HG03571 (cell line): ENCODE data around the gene CATSPER3.

Experiments
- ATAC-seq: cut with Tn5 transposase; IDR thresholded peaks from one replicate; pipeline ENCODE4 v1.9.1; 2021; ENCODE audit not compliant: unreplicated experiment

The CATSPER3 gene

DNA sequence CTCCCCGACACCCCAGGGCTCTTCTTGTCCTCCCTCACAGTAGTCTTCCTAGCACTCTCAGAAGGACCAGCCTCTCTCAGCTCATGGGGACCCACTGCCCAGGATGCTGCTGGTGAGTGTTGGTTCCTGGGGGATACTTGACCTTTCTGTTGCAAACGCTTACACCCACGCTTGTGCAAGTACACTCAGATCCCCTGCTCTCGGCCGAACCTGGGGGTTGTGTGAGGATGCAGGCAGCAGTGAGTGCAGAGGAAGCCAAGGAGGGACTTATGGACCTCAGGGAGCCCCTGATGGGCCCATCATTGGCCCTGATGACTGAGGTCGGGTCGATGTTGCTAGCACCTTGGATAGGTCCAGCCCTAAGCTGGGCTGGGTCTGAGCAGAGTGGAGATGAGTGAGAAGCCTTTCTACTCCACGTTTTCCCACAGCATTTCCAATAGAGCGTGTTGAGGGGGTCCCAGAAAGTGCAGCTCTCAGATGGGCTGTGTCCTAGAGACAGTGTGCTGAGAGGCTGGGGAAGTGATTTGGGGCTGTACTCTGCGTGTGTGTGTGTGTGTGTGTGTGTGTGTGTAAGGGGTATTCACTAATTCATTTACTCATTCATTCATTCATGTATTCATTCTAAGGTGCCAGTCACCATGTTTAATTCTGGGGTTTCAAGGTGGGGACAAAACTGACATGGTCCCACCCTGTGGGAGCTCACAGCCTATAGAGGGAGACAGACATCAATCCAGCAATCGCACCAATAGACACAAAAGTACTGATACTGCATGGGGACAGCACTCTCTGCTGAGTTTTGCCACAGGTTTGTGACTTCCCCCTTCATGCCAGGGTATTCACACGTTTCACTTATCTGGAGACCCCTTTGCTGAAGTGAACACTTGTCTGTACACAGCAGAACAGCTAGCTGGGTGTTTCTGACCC lies 91.6 kb downstream of the CATSPER3 start:
- no peak for ATAC-seq

DNA sequence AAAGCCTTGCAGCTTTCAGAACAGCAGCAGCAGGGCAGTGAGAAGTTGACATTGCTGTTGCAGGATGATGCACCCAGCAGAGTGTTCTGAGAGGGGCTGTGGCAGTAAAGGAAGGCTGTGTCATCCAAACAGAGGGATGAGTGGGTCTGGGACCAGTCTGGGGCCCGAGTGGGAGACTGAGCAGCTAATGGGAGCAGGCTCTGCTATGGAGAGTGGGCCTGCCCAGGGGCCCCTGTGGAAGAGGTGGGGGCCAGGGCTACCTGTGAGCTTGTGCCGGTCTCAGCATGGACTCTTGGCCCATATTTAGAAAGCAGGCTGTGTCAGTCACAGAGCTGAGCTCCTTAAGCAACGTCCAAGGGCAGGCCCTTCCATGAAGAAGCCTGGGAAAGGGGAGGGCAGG lies 92.3 kb downstream of the CATSPER3 start:
- ATAC-seq, result no peak

DNA sequence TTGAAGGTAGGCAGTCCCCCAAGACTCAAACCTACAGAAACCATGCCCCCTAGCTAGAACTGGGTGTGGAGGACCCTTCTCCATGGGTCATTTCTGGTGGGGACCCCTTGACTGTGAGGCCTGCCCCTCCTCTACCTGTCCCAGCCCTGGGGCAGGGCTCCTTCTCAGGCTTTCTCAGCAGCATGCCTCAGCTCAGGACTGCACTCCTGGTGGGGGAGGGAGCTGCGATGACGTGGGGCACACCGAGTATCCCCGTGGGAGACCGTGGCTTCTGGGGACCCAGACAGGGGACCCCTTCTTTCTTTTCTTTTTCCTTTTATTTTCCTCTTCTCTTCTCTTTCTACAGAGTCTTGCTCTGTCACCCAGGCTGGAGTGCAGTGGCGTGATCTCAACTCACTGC lies 93.3 kb downstream of the CATSPER3 start:
- ATAC-seq, result no peak
